Stimulated activated naive CD8-positive, alpha-beta T cell treated with anti-CD3 and anti-CD28 coated beads, Interleukin-15, Interleukin-2, amounts not matched to agents 100 U/mL and 50 U/mL, for 24 hours (primary cell): ENCODE data around the gene ARID3A.

ENCODE experiments used
- ATAC-seq: fragments of 150-1000 bp; cut with Tn5 transposase; one replicate; pipeline ENCODE4 v1.10.0; 2021
- DNase-seq: peaks from one replicate; pipeline ENCODE4 v3.0.0; 2021

Gene ARID3A

DNA sequence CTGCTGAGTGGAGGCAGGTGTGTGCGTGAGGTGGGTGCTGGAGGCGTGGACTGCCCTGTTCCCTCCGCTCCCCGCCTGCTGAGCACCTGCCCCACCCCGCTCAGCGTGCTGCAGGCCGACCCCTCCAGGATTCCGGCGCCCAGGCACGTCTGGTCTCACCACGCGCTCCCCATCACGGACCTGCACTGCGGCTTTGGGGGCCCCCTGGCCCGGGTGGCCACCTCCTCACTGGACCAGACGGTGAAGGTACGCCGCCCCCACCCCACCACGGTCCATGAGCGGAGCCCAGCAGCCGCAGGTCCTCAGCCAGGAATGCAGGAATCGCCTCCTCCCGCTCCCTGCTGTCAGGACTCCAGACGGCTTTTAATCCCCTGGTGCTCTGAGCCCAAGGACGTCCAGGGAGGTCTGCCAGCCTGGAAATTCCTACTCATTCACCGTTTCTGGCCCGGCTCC, 64.3 kb downstream of the ARID3A start:
- ATAC-seq (no peak), DNase-seq (no peak)

GRCh38 chr19:990746-991145, 64.9 kb downstream of the ARID3A start:
- no peak for ATAC-seq
- no peak for DNase-seq

DNA sequence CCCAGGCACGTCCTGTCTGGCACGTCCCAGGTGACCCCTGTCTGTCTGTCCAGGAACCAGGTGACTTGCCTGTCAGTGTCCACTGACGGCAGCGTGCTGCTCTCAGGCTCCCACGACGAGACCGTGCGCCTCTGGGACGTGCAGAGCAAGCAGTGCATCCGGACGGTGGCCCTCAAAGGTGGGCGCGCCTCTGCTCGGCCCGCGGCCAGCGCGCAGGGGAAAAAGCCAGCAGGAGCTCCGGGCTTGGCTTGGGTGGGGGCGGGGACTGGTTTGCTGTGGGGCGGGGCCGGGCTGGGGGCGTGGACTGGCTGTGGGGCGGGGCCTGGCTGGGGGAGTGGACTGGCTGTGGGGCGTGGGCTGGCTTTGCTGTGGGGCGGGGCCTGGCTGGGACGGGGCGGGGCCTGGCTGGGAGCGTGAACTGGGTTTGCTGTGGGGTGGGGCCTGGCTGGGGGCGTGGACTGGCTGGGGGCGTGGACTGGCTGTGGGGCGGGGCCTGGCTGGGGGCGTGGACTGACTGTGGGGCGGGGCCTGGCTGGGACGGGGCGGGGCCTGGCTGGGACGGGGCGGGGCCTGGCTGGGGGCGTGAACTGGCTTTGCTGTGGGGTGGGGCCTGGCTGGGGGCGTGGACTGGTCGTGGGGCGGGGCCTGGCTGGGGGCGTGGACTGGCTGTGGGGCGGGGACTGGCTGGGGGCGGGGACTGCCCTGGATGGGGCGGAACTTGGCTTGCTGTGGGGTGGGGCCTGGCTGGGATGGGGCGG, 65.5 kb downstream of the ARID3A start:
- ATAC-seq = peak; percentile 42
- DNase-seq = peak; percentile 81

GRCh38 chr19:991932-992669, 66.3 kb downstream of the ARID3A start:
- ATAC-seq (no peak), DNase-seq (no peak)

- no peak for ATAC-seq
- no peak for DNase-seq
Measured at GRCh38 chr19:992670-993055, 66.8 kb downstream of the ARID3A start.

GRCh38 chr19:993361-993830, 67.6 kb downstream of the ARID3A start:
- ATAC-seq = no peak
- no peak for DNase-seq

DNA sequence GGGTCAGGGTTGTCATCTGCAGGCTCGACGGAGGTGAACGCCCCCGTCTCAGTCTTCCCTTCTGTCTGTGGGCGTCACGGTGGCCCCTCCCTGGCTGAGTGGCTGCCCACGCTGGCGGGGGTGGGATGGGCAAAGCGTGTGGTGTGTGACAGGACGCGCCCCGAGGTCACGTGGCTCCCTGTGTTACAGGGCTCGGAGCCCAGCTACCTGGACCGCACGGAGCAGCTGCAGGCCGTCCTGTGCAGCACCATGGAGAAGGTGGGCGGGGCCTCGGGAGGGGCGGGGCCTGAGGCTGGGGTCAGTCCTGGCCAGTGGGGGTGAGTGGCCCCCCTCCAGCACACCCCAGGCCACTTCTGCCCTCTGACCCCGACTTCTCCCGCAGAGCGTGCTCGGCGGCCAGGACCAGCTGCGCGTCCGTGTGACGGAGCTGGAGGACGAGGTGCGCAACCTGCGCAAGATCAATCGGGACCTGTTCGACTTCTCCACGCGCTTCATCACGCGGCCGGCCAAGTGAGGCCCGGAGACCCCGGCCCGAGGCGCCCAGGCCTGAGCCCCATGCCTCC, 68.1 kb downstream of the ARID3A start:
- ATAC-seq (no peak), DNase-seq (no peak)

DNA sequence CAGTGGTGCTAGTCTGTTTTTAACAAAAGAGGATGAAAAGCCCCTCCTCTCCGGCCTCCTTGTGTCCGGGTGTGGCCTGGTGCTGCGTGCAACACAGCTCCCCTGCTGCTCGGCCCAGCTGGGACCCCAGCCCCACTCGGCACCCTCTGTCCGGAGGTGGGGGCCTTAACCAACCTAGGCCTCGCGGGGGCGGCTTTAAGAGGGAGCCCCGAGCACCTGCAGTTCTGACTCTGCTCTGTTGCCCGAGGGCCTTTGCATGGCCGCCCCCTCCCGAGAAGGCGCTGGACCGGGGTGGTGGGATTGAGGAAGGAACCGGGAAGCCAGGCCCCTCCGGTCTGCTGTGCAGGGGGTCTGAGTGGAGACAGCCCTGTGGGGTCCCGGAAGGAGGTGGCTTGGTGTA, 68.7 kb downstream of the ARID3A start:
- no peak for ATAC-seq
- no peak for DNase-seq

DNA sequence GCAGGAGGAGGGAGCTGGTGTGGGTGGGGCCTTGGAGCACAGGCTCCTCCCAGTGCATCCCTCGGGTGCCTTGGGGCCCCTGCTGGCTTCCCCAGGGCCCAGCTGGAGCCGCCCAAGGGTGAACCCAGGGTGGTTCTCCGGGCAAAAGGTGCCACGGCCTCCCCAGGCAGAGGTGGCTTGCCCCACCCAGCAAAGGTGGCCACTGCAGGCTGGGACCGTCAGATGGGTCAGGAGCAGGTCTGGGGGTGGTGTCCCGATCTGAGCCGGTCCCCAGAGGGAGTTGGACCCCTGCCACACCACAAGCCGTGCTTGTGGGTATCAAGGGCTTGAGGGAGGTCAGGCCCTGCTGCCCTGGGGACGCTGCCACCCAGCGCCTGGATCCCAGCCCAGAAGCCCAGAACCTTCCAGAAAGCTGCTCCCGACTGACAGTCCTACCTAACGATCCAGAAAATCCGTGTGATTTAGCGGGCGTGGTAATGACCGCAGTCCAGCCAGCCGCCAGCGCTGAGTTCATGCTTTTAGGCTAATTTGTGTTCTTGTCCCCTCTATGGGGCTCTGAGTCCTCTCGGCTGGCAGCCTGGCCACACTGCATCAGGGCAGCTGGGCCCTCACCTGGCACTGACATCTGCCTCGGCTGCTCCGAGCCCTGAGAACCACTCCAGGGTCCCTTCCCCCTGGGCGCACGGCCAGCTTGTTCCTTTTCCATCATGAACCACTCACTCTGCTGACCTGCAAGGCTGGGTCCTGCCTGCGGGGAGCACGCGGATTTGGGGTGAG, 69.4 kb downstream of the ARID3A start:
- no peak for DNase-seq
- no peak for ATAC-seq

DNA sequence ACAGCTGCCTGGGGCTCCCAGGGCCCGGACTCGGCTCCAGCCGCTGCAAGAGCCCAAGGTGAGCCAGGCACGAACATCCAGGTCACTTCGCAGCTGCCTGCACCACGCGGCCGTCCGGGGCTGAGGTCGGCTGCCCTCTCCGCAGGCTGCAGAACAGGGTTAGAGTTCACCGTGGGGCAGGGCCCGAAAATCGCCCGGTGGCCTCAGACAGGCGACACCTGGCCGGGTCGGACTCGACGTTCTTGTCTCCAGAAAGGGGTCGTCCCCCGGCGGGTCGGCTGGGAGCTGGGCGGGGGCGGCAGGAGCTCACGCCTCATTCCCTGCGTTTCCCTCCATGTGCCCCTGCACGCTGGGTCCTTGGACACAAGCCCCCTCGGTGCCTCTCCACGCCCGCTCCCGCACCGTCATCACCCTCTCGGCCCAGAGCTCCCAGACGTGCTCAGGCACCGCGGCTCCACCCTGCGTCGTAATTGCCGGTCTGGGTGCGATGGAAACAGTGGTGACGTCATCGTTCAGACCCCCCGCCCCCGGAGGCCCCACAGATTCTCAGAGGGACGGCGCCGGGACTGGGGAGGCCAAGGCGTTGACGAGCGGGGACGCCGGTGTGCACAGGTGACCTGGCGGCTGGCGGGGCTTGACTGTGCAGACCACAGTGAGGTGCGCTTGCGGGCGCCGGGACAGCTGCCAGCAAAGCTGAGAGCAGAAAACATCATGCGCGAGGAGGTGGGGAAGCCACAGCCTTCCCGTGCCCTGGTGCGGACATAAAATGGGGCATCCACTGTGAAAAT, 70.4 kb downstream of the ARID3A start:
- ATAC-seq = peak; percentile 62
- peak; percentile 74 for DNase-seq

- no peak for ATAC-seq
Measured at GRCh38 chr19:998064-998463, 72.2 kb downstream of the ARID3A start.

GRCh38 chr19:999379-999719, 73.5 kb downstream of the ARID3A start:
- DNase-seq (no peak), ATAC-seq (no peak)

More at GRCh38 chr19:998064-998463, 72.2 kb downstream of the ARID3A start:
- DNase-seq = no peak

- DNase-seq (peak; percentile 77), ATAC-seq (peak; percentile 8)
Measured at GRCh38 chr19:1000095-1000494, 74.3 kb downstream of the ARID3A start, which contains the start of gene GRIN3B. Gene GRIN3B, plus strand, starts transcription at chr19:1000419. Its CDS starts 19 bp downstream, at chr19:1000438.

GRCh38 chr19:1000591-1001537, 75.0 kb downstream of the ARID3A start:
- ATAC-seq = no peak
- DNase-seq = no peak

GRCh38 chr19:1001538-1002166, 75.8 kb downstream of the ARID3A start:
- DNase-seq (peak; percentile 83), ATAC-seq (peak; percentile 56)

DNA sequence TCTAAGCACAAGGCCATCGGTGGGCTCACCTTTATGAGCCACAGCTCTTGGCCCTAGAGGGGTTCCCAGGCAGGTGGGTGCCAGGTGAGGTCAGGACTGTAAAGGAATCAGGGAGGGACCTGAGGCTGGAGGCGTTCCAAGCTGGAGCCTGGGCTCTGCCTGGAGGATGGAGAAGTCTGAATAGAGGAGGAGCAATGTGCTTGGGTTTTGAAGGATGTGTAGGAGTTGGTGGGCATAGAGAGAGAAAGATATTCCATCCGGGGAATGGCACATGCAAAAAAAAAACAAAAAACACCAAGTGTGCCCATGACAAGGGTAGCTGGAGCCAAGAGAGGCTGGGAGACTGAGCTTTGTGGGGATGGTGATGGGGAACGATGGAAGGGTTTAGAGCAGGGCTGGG, 76.8 kb downstream of the ARID3A start:
- ATAC-seq (no peak), DNase-seq (no peak)

DNA sequence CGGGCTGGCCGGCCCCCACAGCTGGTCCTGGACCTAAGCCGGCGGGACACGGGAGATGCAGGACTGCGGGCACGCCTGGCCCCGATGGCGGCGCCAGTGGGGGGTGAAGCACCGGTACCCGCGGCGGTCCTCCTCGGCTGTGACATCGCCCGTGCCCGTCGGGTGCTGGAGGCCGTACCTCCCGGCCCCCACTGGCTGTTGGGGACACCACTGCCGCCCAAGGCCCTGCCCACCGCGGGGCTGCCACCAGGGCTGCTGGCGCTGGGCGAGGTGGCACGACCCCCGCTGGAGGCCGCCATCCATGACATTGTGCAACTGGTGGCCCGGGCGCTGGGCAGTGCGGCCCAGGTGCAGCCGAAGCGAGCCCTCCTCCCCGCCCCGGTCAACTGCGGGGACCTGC, 77.4 kb downstream of the ARID3A start:
- no peak for DNase-seq
- no peak for ATAC-seq

DNA sequence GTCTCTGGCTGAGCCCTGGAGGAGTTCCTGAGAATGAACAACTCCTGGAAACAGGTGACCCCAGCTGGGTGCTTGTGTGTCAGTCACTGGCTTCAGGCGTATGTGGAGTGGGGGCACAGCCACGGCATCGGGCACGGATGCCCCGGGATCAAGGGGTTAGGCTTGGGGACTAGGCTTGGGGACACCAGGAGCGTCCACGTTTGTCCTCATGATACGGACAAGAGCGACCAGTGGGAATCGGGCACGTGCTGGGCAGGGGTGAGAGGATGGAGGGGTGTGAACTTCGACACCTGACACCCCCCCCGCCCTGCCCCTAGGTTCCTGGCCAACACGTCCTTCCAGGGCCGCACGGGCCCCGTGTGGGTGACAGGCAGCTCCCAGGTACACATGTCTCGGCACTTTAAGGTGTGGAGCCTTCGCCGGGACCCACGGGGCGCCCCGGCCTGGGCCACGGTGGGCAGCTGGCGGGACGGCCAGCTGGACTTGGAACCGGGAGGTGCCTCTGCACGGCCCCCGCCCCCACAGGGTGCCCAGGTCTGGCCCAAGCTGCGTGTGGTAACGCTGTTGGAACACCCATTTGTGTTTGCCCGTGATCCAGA, 78.5 kb downstream of the ARID3A start:
- ATAC-seq = no peak
- DNase-seq = no peak
